Activated naive CD8-positive, alpha-beta T cell treated with anti-CD3 and anti-CD28 coated beads, Interleukin-2, amount 10 ng/mL, durations not matched to agents 7 days and 5 days (primary cell): ENCODE measurements around the gene IQCM. TPM values are rescaled to one million over a fixed set of nuclear protein-coding genes. Genes with fewer than 3 reads are reported as not detected.

Source experiments
- ATAC-seq: fragments of 150-1000 bp; cut with Tn5 transposase; one replicate; pipeline ENCODE4 v1.10.0; 2021; ENCODE audit warnings: low read depth, moderate library complexity
- POLR2A ChIA-PET: fragments of 350-600 bp; sonication (Branson Sonifier 250); formaldehyde crosslinking; loops from one replicate; lab custom pipeline; 2021; ENCODE audit warnings: antibody characterized with exemption; lab: Charles Lee
- DNase-seq: peaks from one replicate; pipeline ENCODE4 v3.0.0; 2021
- H3K27ac Mint-ChIP-seq: one replicate; pipeline ENCODE4 v1.8.0; 2022; ENCODE audit warnings: mild to moderate bottlenecking, mixed read lengths
- H3K27me3 Mint-ChIP-seq: one replicate; pipeline ENCODE4 v1.8.0; 2022; ENCODE audit warnings: mild to moderate bottlenecking, moderate library complexity, mixed read lengths
- H3K36me3 Mint-ChIP-seq: one replicate; pipeline ENCODE4 v1.8.0; 2021; ENCODE audit warnings: mild to moderate bottlenecking, mixed read lengths
- H3K4me1 Mint-ChIP-seq: one replicate; pipeline ENCODE4 v1.8.0; 2021; ENCODE audit warnings: mixed read lengths
- H3K4me3 Mint-ChIP-seq: one replicate; pipeline ENCODE4 v1.8.0; 2022; ENCODE audit warnings: mild to moderate bottlenecking, moderate library complexity, mixed read lengths
- H3K9me3 Mint-ChIP-seq: one replicate; pipeline ENCODE4 v1.8.0; 2021; ENCODE audit warnings: mixed read lengths
- total RNA-seq, 2 experiments: library from RNA; stranded (reverse); gene quantifications; one replicate each; pipeline ENCODE4 v1.2.3, GENCODE V29; 2021

IQCM gene
- total RNA-seq, 2 experiments from 2014 or later: not detected

DNA sequence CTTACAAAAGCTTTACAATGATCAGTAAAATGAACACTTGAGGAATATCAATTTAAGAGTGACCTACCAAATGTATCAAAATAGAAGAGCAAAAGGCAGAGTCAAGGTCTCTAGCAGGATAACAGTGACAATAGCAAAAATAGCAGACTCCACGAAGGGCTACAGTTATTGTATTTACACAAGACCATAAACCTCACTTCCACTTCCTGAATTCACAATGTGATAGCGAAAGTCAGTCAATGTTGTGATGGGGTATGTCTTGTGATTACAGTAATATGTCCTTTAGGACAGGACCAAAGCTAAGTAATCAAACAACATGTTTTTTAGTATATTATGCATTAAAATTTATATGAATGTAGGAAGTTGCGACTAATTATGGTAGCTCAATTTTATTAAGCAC, 139.6 kb downstream of the IQCM start:
- DNase-seq: no peak
- Mint-ChIP-seq H3K4me1 (no peaks in the 10 kb centered on the region), H3K27me3 (no peaks in the 10 kb centered on the region), H3K27ac (no peak overlapping the region), H3K9me3 (peaks cover 5% of the 10 kb centered on the region), H3K36me3 (no peaks in the 10 kb centered on the region), H3K4me3 (no peak overlapping the region)
- POLR2A ChIA-PET: no interaction called here
- ATAC-seq: no peak

DNA sequence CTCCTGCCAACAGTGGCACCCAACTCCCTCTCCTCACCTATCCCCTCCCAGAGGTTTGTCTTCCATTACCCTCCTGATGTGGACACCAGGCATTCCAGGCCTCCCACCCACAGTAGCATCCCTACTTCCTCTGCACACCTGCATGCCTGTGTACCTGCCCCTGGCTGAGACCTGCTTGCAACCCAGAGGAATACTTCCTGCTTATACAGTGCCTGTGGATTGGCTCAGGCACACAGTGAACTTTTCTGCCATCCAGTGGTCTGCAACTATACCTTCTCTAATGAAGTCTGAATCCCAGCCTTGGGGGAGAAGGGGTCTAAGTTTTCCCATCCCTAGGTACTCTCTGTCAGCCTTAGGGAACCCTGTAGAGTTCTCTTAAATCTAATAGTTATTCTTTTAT, 169.9 kb downstream of the IQCM start:
- peaks cover 4% of the 10 kb centered on the region for H3K9me3 Mint-ChIP-seq
- no peak overlapping the region for H3K4me3 Mint-ChIP-seq
- H3K27ac Mint-ChIP-seq: no peak overlapping the region
- no peaks in the 10 kb centered on the region for H3K4me1 Mint-ChIP-seq
- H3K27me3 Mint-ChIP-seq: no peaks in the 10 kb centered on the region
- ATAC-seq (no peak), DNase-seq (no peak)
- H3K36me3 Mint-ChIP-seq: no peaks in the 10 kb centered on the region
- POLR2A ChIA-PET: no interaction called here

- H3K36me3 Mint-ChIP-seq: no peaks in the 10 kb centered on the region
- peaks cover 4% of the 10 kb centered on the region for H3K9me3 Mint-ChIP-seq
- ATAC-seq (no peak), DNase-seq (no peak)
- POLR2A ChIA-PET: no interaction called here
- no peak overlapping the region for H3K4me3 Mint-ChIP-seq
- no peaks in the 10 kb centered on the region for H3K27me3 Mint-ChIP-seq
- H3K4me1 Mint-ChIP-seq: no peaks in the 10 kb centered on the region
- no peak overlapping the region for H3K27ac Mint-ChIP-seq
Measured at GRCh38 chr4:149638073-149638472, 177.6 kb downstream of the IQCM start.

DNA sequence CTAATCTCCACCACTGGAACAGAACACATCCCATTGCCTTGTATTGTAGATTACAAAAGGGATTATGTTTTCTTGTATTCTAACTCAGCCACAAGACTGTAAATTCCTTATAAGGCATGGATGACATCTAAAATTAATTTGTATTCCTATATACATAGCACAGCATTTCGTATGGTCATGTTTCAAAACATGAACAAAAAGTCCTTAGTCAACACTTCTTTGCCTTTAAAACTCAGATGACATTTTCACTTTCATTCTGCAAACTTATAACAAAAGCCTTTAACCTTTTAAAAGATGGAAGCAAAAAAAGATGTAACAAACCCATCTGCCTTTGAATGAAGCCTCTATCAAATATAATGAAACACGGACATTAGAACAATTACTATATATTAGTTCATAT, 181.3 kb downstream of the IQCM start:
- Mint-ChIP-seq H3K27ac (no peak overlapping the region), H3K36me3 (no peaks in the 10 kb centered on the region), H3K4me1 (no peaks in the 10 kb centered on the region), H3K4me3 (no peak overlapping the region), H3K27me3 (no peaks in the 10 kb centered on the region), H3K9me3 (peaks cover 4% of the 10 kb centered on the region)
- POLR2A ChIA-PET: no interaction called here
- ATAC-seq (no peak), DNase-seq (no peak)

GRCh38 chr4:149631629-149632028, 184.0 kb downstream of the IQCM start:
- DNase-seq (no peak), ATAC-seq (no peak)
- Mint-ChIP-seq H3K9me3 (peaks cover 4% of the 10 kb centered on the region), H3K4me3 (no peak overlapping the region), H3K27me3 (no peaks in the 10 kb centered on the region), H3K4me1 (no peaks in the 10 kb centered on the region), H3K27ac (no peak overlapping the region), H3K36me3 (no peaks in the 10 kb centered on the region)
- POLR2A ChIA-PET: no interaction called here

GRCh38 chr4:149630064-149630463, 185.6 kb downstream of the IQCM start:
- POLR2A ChIA-PET: no interaction called here
- Mint-ChIP-seq H3K4me3 (no peak overlapping the region), H3K27ac (no peak overlapping the region), H3K9me3 (peaks cover 4% of the 10 kb centered on the region), H3K36me3 (no peaks in the 10 kb centered on the region), H3K4me1 (no peaks in the 10 kb centered on the region), H3K27me3 (no peaks in the 10 kb centered on the region)
- DNase-seq: no peak
- ATAC-seq: no peak

DNA sequence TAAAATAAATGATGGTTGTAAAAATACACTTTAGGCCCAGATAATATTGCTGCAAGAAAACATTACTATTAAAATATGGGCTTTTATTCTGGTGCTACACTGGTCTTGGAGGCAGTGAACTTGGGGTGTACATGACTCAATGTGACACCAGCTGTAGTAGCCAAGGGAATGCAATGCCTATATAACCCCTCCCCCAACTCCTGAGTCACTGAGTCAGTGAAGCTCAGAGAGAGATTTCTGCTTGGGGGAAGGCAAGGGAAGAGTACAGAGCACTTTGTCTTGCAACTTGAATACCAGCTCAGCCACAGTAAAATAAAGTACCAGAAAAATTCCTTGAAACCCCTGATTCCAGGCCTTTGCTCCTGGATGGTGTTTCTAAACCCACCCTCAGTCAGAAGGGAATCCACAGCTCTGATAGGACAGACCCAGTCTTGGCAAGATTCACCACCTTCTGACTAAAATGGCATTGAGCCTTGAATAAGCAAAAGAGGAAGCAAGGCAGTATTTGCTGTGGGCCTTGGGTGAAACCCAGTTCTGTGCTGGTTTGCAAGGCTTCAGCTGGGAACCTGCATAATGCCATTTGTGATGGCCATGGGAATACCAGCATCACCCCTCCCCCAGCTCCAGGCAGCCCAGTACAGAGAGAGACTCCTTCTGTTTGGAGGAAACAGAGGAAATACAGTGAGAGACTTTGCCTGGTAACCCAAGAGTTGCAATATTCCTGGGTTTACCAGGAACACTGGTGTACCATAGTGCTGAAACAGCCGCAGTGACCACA, 209.9 kb downstream of the IQCM start:
- Mint-ChIP-seq H3K4me3 (no peak overlapping the region), H3K9me3 (peaks cover 1% of the 10 kb centered on the region), H3K36me3 (no peaks in the 10 kb centered on the region), H3K27ac (no peak overlapping the region), H3K27me3 (no peaks in the 10 kb centered on the region), H3K4me1 (no peaks in the 10 kb centered on the region)
- no peak for ATAC-seq
- POLR2A ChIA-PET: no interaction called here
- DNase-seq: no peak

DNA sequence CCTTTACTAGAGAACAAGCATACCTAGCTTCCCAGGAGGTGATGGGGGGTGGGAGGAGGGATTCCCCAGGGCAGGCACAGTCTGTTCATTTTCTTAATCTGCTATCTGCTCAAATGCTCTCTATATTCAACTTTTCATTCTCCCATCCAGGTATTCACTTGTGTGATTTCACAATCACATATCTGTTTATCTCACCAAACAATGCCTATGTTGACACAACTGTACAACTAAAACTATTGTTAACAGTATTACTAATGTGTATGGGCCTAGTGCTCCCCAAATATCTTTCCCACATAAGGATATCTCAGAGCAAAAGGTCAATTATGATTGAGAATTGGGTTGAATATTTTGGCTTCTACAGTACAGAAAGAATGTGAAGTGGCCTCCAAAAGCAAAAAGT, 210.8 kb downstream of the IQCM start:
- POLR2A ChIA-PET: no interaction called here
- Mint-ChIP-seq H3K36me3 (no peaks in the 10 kb centered on the region), H3K9me3 (peaks cover 1% of the 10 kb centered on the region), H3K27ac (no peak overlapping the region), H3K4me3 (no peak overlapping the region), H3K27me3 (no peaks in the 10 kb centered on the region), H3K4me1 (no peaks in the 10 kb centered on the region)
- ATAC-seq: no peak
- DNase-seq: no peak

GRCh38 chr4:149595500-149595899, 220.1 kb downstream of the IQCM start:
- Mint-ChIP-seq H3K27ac (no peak overlapping the region), H3K4me1 (no peaks in the 10 kb centered on the region), H3K27me3 (no peaks in the 10 kb centered on the region), H3K9me3 (peaks cover 5% of the 10 kb centered on the region), H3K4me3 (no peak overlapping the region), H3K36me3 (no peaks in the 10 kb centered on the region)
- POLR2A ChIA-PET: no interaction called here
- no peak for ATAC-seq
- DNase-seq: no peak

DNA sequence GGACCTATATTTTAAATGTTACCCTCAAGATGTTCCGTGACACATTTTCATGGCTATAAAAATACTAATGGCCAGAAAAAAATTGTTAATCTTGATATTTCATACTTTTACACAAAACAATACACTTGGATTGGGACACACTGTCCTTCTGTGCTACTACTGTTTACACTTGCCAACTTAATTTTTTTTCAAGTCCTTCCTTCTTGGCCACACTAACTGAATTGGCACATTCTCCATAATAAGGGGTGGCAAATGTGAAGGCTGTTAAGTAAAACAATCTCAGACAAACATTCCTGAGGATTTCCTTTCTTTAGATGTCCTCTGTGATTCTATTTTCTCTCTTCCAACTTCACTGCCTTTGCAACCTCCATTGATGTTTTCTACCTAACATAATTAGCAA, 225.8 kb downstream of the IQCM start:
- Mint-ChIP-seq H3K9me3 (peaks cover 5% of the 10 kb centered on the region), H3K4me1 (no peaks in the 10 kb centered on the region), H3K36me3 (no peaks in the 10 kb centered on the region), H3K27ac (no peak overlapping the region), H3K4me3 (no peak overlapping the region), H3K27me3 (no peaks in the 10 kb centered on the region)
- no peak for ATAC-seq
- no peak for DNase-seq
- POLR2A ChIA-PET: no interaction called here

DNA sequence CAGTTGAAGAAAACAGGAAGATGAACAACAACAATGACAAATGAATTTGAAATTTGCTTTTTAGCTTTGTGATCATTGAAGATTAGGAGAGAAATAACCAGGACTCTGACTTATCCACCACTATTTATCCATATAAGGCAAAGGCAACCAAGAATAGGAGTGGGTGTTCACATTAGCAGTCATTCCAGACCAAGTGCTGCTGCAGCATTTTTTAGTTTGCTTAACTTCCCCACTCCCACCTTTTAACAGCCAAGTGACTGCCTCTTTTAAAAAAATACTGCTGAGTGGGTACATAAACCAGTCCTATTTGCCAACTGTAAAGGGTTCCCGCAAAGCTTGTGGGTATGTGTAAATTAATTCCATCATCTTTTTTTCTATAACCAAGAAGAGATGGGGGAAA, 230.9 kb downstream of the IQCM start:
- DNase-seq (no peak), ATAC-seq (no peak)
- no peak overlapping the region for H3K4me3 Mint-ChIP-seq
- POLR2A ChIA-PET: no interaction called here
- peaks cover 1% of the 10 kb centered on the region for H3K9me3 Mint-ChIP-seq
- H3K27me3 Mint-ChIP-seq: no peaks in the 10 kb centered on the region
- no peaks in the 10 kb centered on the region for H3K4me1 Mint-ChIP-seq
- no peak overlapping the region for H3K27ac Mint-ChIP-seq
- no peaks in the 10 kb centered on the region for H3K36me3 Mint-ChIP-seq

DNA sequence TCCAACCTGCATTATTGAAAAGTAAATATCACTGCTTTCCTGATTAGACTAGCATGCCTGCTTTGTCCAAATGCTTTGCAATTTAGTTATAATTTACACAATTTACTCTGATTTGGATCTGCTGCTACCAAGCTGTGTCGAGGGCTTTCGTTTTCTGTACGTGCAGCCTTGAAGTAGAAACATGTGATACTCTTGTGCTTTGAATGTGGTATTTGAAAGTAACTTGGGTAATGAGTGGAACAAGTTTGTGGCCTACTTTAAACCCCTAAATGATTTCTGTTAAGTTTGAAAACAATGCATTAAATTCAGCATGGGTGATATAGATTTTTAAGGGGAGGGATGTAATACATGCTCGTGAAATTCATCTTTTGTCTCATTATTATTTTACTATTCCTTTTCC, 240.7 kb downstream of the IQCM start:
- Mint-ChIP-seq H3K27me3 (no peaks in the 10 kb centered on the region), H3K9me3 (no peaks in the 10 kb centered on the region), H3K4me1 (no peaks in the 10 kb centered on the region), H3K27ac (no peak overlapping the region), H3K36me3 (no peaks in the 10 kb centered on the region), H3K4me3 (no peak overlapping the region)
- DNase-seq: no peak
- no peak for ATAC-seq
- POLR2A ChIA-PET: no interaction called here

- no peaks in the 10 kb centered on the region for H3K36me3 Mint-ChIP-seq
- DNase-seq (no peak), ATAC-seq (no peak)
- H3K4me3 Mint-ChIP-seq: no peak overlapping the region
- no peaks in the 10 kb centered on the region for H3K27me3 Mint-ChIP-seq
- POLR2A ChIA-PET: no interaction called here
- no peak overlapping the region for H3K27ac Mint-ChIP-seq
- no peaks in the 10 kb centered on the region for H3K9me3 Mint-ChIP-seq
- no peaks in the 10 kb centered on the region for H3K4me1 Mint-ChIP-seq
Measured at GRCh38 chr4:149572716-149573115, 242.9 kb downstream of the IQCM start.

DNA sequence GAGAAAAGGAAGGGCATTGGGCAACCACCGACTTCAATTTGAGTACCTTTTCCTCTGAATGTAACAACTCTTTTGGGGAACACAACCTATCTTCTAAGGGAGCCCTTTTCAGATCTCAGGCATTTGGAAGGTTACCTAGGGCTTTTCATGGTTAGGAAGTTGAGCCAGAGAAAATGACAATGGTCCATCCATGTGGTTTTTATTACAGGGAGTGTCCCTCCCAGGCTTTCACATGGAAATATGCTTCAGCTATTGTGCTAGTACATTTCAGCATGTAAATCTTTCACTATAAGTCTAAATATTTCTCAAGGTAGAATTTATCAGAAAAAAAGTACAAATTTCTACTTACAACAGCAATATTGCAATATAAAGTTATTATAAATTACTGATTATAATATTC, 259.8 kb downstream of the IQCM start:
- no peaks in the 10 kb centered on the region for H3K4me1 Mint-ChIP-seq
- no peaks in the 10 kb centered on the region for H3K36me3 Mint-ChIP-seq
- no peak for ATAC-seq
- no peak overlapping the region for H3K4me3 Mint-ChIP-seq
- no peak overlapping the region for H3K27ac Mint-ChIP-seq
- no peaks in the 10 kb centered on the region for H3K27me3 Mint-ChIP-seq
- no peaks in the 10 kb centered on the region for H3K9me3 Mint-ChIP-seq
- DNase-seq: no peak
- POLR2A ChIA-PET: no interaction called here

GRCh38 chr4:149555146-149555545, 260.5 kb downstream of the IQCM start:
- H3K27ac Mint-ChIP-seq: no peak overlapping the region
- H3K27me3 Mint-ChIP-seq: no peaks in the 10 kb centered on the region
- no peak overlapping the region for H3K4me3 Mint-ChIP-seq
- POLR2A ChIA-PET: no interaction called here
- H3K4me1 Mint-ChIP-seq: no peaks in the 10 kb centered on the region
- ATAC-seq (no peak), DNase-seq (no peak)
- H3K9me3 Mint-ChIP-seq: no peaks in the 10 kb centered on the region
- H3K36me3 Mint-ChIP-seq: no peaks in the 10 kb centered on the region
